ENCODE results near the gene OXER1. TPM values are rescaled to one million over a fixed set of nuclear protein-coding genes. Genes with fewer than 3 reads are reported as not detected.

The OXER1 gene
- total RNA-seq, 1 experiment from 2014 or later = not detected

DNA sequence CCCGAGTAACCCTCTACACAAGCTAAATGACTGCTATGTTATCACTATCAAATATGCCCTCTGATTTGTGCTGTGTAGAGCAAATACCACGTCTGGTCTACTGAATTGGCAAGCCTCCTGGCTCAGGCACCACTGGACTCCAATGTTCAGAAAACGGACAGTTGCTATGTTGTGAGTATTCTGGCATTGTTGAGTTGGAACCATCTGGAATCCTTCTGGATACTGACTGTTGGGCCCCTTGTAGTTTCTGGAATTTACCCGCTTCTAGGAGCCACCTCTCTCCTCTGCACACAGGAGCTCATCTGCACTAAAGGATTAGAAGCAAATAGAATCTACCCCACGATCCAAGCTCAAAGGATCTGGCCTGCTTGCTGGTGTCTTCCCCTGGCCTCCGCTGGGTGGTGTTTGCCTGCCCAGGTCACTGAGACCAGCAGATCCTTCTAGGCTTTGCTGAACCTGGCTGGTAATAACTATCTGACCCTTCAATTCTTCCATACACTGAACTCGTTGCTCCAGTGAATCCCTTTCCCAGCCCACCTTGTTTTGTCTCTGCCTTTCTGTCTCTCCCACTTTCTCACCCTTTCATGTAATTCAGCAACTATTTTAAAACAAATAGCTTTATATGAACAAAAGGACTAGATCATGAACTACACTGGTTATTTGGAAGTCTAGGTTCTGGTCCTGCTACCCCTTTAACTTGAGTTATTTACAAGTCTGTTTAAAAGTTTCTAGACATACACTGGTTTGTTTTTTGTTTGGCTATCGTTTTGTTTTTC is 30.5 kb upstream of the OXER1 start:
- no peak for DNase-seq (ENCODE audit: low spot score)

GRCh38 chr2:42793334-42794270 is 29.7 kb upstream of the OXER1 start:
- DNase-seq (ENCODE audit: low spot score) = no peak

- DNase-seq (ENCODE audit: low spot score) = no peak
Measured at GRCh38 chr2:42792583-42793333, 28.8 kb upstream of the OXER1 start, which contains the start of gene HAAO. TSS of gene HAAO (minus strand) at chr2:42792583. CDS start at chr2:42792536, 47 bp downstream.

DNA sequence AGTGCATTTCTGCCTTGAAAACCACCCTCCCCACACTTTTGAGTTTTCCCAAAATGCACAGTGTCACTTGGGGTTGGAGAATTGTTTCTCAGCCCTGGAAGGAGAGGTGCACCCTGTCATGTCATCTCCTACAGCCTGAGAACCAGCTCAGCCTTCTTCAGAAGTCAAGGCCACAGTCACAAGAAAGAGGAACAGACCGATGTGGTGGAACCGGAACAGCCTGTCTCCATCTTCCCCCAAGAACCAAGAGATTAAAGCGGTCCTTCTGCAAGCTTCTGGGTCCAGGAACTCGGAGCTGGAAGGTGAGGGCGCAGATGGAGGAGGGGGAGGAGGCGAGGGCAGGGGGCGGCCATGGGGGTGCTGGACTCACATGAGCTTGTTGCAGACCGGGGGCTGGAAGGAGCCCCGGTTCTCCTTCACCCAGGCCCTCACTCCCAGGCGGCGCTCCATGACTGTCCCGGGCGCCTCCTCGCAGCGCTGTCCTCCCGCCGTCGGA is 28.2 kb upstream of the OXER1 start:
- DNase-seq (ENCODE audit: low spot score) = no peak

DNA sequence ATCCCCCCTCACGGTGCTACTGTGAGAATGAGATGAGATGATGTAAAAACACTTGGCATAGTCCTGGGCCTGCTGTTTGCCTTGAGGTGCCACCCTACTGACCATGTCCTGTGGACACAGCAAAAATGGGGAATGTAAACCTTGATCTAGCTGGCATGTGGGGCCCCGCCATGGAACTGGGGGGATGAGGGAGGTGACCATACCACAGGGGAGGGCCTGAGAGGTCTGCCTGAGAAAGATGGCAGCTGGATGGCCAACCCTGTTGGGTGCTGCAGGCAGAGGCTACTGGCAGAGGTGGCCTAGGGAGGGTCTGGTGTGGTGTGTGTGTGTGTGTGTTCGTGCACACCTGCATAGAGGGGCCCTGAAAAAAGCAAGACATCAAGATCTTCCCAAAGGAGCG is 27.7 kb upstream of the OXER1 start:
- no peak for DNase-seq (ENCODE audit: low spot score)

GRCh38 chr2:42789751-42790150 is 25.8 kb upstream of the OXER1 start:
- DNase-seq (ENCODE audit: low spot score) = no peak

- DNase-seq (ENCODE audit: low spot score) = no peak
Measured at GRCh38 chr2:42788882-42789281, 24.9 kb upstream of the OXER1 start.

DNA sequence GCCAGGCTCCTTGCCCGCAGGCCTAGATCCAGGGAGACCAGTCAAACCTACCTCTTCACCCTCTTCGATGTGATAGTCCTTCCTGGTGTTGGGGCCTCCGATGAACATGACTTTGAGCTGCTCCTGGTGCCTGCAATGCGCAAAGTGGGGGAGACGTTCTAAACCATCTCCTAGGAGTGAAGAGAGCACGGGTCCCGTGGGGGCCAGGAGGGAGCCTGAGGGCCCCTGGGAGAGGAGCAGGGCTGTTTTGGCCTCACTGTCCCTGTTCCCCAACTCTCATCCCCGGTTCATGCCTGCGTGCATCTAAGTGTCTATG is 24.5 kb upstream of the OXER1 start:
- no peak for DNase-seq (ENCODE audit: low spot score)

DNA sequence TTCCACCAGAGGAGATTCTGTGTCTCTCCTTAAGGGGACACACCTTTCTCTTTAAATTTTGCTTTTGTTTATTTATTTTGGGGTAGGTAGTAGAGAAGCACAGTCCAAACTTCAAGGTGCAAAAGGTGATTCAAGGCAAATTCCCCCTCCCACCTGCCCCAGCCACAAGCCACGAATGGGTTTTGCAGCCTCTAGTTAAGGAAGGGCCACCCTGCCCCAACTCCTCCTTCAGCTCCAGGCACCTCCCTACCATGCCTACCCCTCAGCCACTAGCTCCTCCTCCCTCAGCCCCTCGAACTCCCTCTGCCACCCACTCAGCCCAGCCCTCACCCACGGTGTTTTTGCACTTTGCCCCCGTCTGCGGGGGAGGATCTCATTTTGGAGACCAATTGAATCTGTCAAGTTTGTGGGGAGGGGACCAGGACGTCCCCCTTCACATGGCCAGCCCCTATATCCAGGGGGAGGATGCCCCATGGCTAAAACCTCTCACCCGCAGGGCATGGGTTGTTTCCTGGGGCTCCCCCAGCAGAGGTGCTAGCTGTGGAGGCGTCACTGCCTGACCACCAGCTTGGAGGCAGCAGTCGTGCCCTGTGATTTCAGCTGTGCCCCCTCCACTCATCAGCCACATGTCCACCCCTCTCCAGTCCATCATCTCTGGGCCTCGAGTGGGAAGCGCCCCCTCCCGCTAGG is 24.0 kb upstream of the OXER1 start:
- no peak for DNase-seq (ENCODE audit: low spot score)

GRCh38 chr2:42787424-42787787 is 23.5 kb upstream of the OXER1 start:
- no peak for DNase-seq (ENCODE audit: low spot score)

DNA sequence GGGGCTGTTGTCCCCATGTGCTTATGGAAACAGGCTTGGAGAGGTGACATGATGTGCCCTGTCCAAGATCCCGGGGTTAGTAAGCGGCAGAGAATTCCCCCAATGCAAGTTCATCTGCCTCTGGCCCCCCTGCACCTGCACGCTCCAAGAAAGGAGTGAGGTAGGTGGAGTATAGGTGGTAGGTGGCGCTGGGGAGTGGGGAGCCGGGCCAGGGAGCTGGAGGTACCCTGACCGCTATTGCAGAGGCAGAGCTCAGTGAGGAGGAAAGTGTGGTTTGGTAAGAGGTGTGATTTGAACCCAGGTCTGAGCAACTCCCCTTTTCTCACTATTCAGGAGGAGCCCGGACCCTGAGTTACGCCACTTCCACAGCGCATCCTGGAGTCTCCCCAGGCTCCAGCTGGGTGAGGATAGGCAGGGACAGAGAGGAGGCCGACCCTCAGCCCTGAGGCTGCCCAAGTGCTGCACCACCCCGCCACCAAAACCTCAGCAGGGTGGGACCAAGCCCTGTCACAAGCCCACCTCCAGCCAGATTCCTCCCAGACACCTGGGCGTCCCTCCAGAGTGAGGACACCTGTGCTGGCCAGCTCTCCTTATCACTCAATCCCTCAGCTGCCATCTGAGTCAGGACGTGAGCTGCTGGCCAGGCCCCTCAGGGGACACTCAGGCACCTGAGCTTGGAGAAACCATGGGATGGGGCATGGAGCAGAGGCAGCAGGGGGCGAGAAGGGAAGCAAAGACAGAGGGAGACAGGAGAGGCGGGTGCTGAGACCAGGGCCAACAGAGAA is 22.8 kb upstream of the OXER1 start:
- DNase-seq (ENCODE audit: low spot score) = no peak

GRCh38 chr2:42784204-42784880 is 20.4 kb upstream of the OXER1 start:
- DNase-seq (ENCODE audit: low spot score) = no peak

GRCh38 chr2:42783511-42783910 is 19.6 kb upstream of the OXER1 start:
- DNase-seq (ENCODE audit: low spot score) = no peak

DNA sequence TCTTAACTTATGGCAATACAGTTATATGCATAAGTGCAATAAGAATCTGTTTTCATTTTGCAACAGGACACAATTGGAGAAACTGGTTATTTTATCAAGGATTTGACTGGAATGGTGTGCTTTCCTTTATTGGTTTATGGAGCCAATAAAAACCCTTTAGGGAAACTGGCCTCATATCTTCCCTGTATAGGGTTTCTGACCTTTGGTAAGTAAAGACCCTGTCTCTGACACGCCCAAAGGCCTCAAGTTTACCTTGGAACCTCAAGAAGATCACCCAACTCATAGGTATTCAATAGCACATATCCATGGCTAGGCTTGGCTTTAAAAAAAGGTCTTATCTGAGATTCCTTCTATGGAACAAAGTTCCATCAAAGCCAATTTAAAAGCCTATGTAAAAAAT is 17.2 kb upstream of the OXER1 start:
- DNase-seq (ENCODE audit: low spot score) = no peak

GRCh38 chr2:42777883-42778805 is 14.2 kb upstream of the OXER1 start:
- no peak for DNase-seq (ENCODE audit: low spot score)

- no peak for DNase-seq (ENCODE audit: low spot score)
Measured at GRCh38 chr2:42775810-42776209, 11.9 kb upstream of the OXER1 start.

- DNase-seq (ENCODE audit: low spot score) = no peak
Measured at GRCh38 chr2:42775186-42775585, 11.3 kb upstream of the OXER1 start.

DNA sequence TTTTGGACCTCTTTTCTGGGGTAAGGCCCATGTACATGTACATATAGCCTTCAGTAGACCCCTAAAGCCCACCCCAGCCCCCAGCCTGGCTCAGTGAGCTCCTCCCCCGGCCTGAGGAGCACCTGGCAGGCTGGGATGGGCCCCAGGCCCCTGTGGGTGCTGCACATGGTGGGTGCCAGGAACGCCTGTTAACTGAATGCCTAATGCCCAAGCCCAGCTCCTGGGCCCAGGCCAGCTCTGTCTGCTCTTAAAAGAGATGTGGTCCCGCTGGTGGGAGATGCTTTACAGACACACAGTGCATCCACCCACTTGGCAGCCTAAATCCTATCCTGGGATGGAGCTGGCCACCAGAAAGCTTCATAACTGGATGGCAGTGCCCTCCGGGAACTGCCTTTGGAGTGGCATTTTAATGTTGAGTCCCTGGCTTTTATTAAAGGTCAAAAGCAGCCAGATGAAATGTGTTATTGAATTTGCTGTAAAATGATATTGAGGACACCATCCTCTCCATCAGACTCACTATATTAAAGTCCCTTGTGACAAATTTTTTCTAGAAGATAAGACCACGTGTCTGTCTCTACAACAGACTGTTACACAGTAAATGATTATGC is 7.7 kb upstream of the OXER1 start:
- DNase-seq (ENCODE audit: low spot score) = no peak
